Daoy (cell line): Measurements from ENCODE around the gene GMCL2. TPM values are rescaled to one million over a fixed set of nuclear protein-coding genes. Genes with fewer than 3 reads are reported as not detected.
A peak's percentile ranks its signal among the peaks of the same experiment; 100 is the strongest.
"Not testable (repeated sequence)": the region's sequence is repeated elsewhere in the genome, so short reads cannot be mapped to it uniquely, and the experiment has no call there.

ENCODE experiments used
- DNase-seq: peaks from one replicate; pipeline ENCODE4 v3.0.0-alpha.2; 2015; ENCODE audit warnings: low read depth
- total RNA-seq: library from RNA; depleted of rRNA; stranded (reverse); fragments of >200 nt; shearing (Covaris generic); gene quantifications from 2 replicates; pipeline ENCODE4 v1.2.3, GENCODE V29; 2014; rRNA removed

GMCL2 gene, protein sequence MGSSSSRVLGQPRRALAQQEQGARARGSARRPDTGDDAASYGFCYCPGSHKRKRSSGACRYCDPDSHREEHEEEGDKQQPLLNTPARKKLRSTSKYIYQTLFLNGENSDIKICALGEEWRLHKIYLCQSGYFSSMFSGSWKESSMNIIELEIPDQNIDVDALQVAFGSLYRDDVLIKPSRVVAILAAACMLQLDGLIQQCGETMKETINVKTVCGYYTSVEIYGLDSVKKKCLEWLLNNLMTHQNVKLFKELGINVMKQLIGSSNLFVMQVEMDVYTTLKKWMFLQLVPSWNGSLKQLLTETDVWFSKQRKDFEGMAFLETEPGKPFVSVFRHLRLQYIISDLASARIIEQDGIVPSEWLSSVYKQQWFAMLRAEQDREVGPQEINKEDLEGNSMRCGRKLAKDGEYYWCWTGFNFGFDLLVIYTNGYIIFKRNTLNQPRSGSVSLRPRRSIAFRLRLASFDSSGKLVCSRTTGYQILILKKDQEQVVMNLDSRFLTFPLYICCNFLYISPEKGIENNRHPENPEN
- not detected in 2 replicates for total RNA-seq

DNA sequence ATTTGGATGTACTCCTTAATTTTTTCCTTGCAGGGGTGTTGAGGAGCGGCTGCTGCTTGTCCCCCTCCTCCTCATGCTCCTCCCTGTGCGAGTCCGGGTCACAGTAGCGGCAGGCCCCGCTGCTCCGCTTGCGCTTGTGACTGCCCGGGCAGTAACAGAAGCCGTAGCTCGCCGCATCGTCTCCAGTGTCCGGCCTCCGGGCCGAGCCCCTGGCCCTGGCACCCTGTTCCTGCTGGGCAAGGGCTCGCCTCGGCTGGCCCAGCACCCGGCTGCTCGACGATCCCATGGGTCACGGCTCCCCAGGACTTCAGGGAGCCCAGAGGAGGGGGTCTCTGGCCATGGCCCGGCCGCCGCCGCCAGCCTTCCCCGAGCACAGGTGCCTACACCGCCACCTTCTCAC is at the start of gene GMCL2:
GMCL2 (minus strand) TSS at position 358 of the 400 bp plus-strand sequence; CDS start at position 286, 72 bp downstream.
- no peak for DNase-seq

DNA sequence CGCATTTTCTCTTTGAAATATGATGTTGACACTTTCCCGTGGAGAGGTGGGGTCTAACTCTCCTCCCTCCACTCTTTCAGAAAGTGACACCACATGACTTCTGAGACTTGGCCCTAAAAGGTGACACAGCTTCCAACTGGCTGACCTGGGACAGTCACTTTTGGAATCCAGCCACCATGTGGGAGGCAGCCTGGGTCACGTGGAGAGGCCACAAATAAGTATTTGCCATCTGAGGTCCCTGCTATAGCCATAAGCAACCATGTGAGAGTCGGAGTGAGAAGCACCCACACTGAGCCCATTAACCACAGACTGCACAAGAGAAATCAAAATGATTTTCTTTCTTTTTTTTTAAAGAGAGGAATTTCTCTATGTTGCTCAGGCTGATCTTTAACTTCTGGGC is 49.5 kb upstream of the GMCL2 start:
- DNase-seq, result peak; percentile 44

GRCh38 chr5:178236126-178236525 is 49.0 kb upstream of the GMCL2 start:
- DNase-seq, result no peak

DNA sequence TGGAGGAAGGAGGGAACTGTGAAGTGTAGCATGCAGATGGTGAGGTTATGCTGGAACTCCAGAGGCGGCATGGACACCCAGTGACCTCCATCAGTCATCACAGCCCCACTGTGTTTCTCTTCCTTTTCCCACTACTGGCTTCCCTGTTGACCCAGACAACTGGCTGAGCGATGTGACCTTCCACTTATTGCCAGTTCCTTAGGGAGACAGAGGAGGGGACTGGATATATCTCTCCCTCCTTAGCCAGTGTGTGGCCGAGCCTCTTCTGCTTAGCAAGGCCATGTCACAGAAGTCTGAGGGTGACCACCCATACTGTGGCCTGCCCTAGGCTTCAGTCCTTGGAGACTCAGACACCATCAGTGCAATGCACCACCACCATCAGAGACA is 48.4 kb upstream of the GMCL2 start:
- DNase-seq, result no peak

GRCh38 chr5:178234750-178235587 is 47.8 kb upstream of the GMCL2 start:
- DNase-seq, result peak; percentile 79

GRCh38 chr5:178234121-178234749 is 47.1 kb upstream of the GMCL2 start:
- DNase-seq, result no peak

GRCh38 chr5:178232920-178233429 is 45.8 kb upstream of the GMCL2 start:
- DNase-seq, result no peak

- peak; percentile 82 for DNase-seq
Observed at GRCh38 chr5:178232124-178232919, 45.2 kb upstream of the GMCL2 start, which contains the start of gene PHYKPL. TSS of gene PHYKPL (minus strand) at chr5:178232802. CDS start at chr5:178232550, 252 bp downstream.

- DNase-seq, result no peak
Observed at GRCh38 chr5:178231539-178232123, 44.5 kb upstream of the GMCL2 start.

- DNase-seq, result no peak
Observed at GRCh38 chr5:178230879-178231538, 43.8 kb upstream of the GMCL2 start.

DNA sequence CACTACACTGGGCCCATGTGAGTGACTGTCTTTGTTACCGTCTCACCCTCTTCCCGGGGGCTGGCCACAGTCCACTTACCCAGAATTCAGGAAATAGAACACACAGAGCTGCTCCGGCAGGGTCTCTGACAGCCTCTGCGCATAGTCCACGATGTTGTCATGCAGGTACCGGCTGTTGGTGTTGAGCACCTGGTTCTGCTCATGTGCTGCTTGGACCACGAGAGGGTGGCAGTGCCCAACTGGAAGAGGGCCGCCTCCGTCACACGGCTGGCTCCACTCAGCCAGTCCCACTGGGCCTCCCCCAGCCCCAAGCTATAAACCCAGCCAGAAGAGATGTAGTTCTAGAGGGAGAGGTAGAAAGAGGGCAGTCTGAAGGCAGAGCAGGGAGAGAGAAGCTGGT is 42.7 kb upstream of the GMCL2 start:
- no peak for DNase-seq

DNA sequence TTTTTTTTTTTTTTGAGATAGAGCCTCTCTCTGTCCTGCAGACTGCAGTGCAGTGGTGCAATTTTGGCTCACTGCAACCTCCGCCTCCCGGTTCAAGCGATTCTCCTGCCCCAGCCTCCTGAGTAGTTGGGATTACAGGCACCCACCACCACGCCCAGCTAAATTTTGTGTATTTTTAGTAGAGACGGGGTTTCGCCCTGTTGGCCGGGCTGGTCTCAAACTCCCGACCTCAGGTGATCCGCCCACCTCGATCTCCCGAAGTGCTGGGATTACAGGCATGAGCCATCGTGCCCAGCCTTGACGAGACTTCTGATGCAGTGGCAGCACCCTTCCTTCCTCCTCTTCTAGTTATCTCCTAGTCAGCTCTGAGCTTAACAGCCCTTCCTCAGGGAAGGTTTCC is 41.9 kb upstream of the GMCL2 start:
- not testable (repeated sequence) for DNase-seq

GRCh38 chr5:178228609-178229008 is 41.4 kb upstream of the GMCL2 start:
- no peak for DNase-seq

DNA sequence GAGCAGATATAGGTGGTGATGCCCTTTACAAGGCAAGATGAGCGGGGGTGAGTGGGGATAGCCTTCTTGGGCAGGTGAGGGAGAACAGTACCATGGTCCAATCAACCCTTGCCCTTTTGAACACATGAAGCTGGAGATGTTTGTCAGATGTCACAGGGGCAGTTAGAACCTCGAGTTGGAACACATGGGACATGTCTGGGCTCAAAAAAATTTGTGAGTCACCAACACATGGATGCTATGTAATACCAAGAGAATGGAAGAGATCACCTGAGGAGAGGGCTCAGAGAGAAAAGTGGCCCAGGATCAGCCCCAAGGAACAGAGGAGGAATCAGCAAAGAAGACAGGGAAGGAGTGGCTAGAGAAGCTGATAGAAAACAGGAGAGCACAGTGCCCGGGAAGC is 40.8 kb upstream of the GMCL2 start:
- DNase-seq, result no peak

DNA sequence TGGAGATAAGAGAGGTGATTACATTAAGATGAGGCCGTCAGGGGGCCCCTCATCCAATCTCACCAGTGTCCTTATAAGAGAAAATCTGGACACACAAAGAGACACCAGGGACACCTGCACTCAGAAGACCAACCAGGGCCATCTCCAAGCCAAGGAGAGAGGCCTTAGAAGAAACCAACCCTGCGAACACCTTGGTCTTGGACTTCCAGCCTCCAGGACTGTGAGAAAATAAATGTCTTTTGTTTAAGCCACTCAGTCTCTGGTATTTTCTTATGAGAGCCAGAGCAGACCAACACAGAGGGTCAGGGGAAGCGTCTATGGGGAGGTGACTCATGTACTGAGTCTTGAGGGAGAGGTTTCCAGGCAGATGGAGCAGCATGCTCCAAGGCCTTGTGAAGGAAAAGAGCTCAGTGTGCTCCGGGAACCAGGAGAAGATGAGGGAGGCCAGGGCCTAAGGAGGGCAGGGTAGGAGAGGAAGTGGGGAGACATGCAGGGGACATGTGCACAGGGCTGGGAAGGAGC is 40.0 kb upstream of the GMCL2 start:
- DNase-seq, result no peak

- no peak for DNase-seq
Observed at GRCh38 chr5:178225174-178225573, 38.0 kb upstream of the GMCL2 start.

- no peak for DNase-seq
Observed at GRCh38 chr5:178224403-178224802, 37.2 kb upstream of the GMCL2 start.

DNA sequence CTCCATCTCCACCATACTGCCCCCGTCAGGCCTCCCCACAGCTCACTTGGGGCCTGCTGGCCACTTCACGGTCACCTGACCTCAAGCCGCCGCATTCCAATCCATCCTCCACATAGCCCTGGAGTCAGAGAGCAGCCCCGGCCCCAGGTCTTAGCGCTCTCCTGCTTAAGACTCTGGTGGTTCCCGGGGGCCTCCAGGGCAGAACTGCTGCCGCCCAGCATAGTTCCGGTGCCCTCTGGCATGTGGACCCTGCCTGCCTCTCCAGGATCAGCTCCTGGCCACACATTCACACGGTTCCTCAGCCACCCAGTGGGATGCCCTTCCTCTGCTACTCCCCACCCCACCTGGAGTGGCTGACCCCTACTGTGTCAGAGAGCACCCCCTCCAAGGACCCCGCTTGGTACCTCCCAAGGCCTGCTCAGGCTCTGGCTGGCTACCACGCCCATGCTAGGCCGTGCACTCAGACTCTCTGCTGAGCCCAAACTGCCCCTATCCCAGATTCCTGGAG is 36.7 kb upstream of the GMCL2 start:
- no peak for DNase-seq

DNA sequence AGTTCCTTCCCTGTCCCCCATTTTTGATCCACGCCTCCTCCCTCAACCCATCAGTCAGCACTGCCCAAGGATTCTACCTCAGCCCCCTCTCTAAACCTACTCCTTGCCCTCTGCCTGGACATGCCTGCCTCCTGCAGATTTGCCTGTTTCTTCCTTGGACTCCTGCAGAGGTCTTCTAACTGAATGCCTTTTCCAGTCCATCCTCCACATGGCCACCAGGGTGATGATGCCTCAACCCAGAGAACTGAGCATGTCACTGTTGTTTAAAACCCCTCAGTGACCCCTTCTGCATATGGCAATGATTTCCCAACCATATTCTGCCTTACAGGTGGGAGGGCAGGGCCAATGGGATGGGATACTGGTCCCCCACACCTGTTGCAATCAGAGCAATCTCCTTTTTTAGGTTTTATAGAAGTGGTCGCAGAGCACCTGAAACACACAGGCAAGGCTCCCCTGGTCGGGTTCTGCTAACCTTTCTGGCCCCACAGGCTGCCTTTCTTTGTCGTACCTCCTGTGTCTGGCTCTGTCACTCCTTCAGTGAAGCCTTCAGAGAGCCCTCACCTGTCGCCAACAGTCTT is 36.1 kb upstream of the GMCL2 start:
- DNase-seq, result no peak
